NCI-H1417 (cell line): Measurements from ENCODE around the gene CIB2.

ENCODE experiments used
- DNase-seq, 3 experiments: peaks; one replicate each; lab custom pipeline; 2025; lab: John Stamatoyannopoulos, UW

The CIB2 gene

GRCh38 chr15:78107471-78107870 is 23.8 kb downstream of the CIB2 start:
- DNase-seq = no peak

- no peak for DNase-seq
These were observed 25.6 kb downstream of the CIB2 start for GRCh38 chr15:78105476-78106241.

GRCh38 chr15:78104566-78105475 is 26.4 kb downstream of the CIB2 start:
- no peak for DNase-seq

- DNase-seq = no peak
These were observed 27.1 kb downstream of the CIB2 start for GRCh38 chr15:78104119-78104479.

GRCh38 chr15:78103406-78104118 is 27.7 kb downstream of the CIB2 start:
- no peak for DNase-seq

GRCh38 chr15:78102741-78103140 is 28.5 kb downstream of the CIB2 start:
- no peak for DNase-seq

- no peak for DNase-seq
These were observed 29.0 kb downstream of the CIB2 start for GRCh38 chr15:78102211-78102610.

- no peak for DNase-seq
These were observed 29.7 kb downstream of the CIB2 start for GRCh38 chr15:78101423-78102105.

- DNase-seq = no peak
These were observed 30.4 kb downstream of the CIB2 start for GRCh38 chr15:78100886-78101285.

GRCh38 chr15:78098131-78098755 is 33.0 kb downstream of the CIB2 start:
- no peak for DNase-seq

- DNase-seq = no peak
These were observed 33.6 kb downstream of the CIB2 start for GRCh38 chr15:78097667-78098066.

GRCh38 chr15:78093242-78094020 is 37.8 kb downstream of the CIB2 start:
- DNase-seq = no peak

- no peak for DNase-seq
These were observed 38.8 kb downstream of the CIB2 start, which contains the start of gene SH2D7 for GRCh38 chr15:78092261-78093041. TSS of gene SH2D7 (plus strand) at chr15:78092561. CDS start at chr15:78092585, 24 bp downstream.

- no peak for DNase-seq
These were observed 40.7 kb downstream of the CIB2 start for GRCh38 chr15:78090422-78091063.

GRCh38 chr15:78088773-78089080 is 42.5 kb downstream of the CIB2 start:
- DNase-seq = no peak

GRCh38 chr15:78087951-78088772 is 43.1 kb downstream of the CIB2 start:
- no peak for DNase-seq

GRCh38 chr15:78085928-78086327 is 45.3 kb downstream of the CIB2 start:
- DNase-seq = no peak

- no peak for DNase-seq
These were observed 46.8 kb downstream of the CIB2 start for GRCh38 chr15:78084449-78084750.
